ENCODE data around the gene OR8D4.

- TF ChIP-seq CTCF (conservative IDR thresholded peaks at IDR 0.05) (no peak), ZFX (IDR thresholded peaks at IDR 0.05) (no peak)
Observed at GRCh38 chr11:123924027-123924426, 22.1 kb downstream of the OR8D4 start.

Data from C4-2B (cell line).